ENCODE data around the gene BLOC1S5.

Gene BLOC1S5

GRCh38 chr6:8090650-8091049, 26.5 kb upstream of the BLOC1S5 start:
- TF ChIP-seq, protein P1, sequence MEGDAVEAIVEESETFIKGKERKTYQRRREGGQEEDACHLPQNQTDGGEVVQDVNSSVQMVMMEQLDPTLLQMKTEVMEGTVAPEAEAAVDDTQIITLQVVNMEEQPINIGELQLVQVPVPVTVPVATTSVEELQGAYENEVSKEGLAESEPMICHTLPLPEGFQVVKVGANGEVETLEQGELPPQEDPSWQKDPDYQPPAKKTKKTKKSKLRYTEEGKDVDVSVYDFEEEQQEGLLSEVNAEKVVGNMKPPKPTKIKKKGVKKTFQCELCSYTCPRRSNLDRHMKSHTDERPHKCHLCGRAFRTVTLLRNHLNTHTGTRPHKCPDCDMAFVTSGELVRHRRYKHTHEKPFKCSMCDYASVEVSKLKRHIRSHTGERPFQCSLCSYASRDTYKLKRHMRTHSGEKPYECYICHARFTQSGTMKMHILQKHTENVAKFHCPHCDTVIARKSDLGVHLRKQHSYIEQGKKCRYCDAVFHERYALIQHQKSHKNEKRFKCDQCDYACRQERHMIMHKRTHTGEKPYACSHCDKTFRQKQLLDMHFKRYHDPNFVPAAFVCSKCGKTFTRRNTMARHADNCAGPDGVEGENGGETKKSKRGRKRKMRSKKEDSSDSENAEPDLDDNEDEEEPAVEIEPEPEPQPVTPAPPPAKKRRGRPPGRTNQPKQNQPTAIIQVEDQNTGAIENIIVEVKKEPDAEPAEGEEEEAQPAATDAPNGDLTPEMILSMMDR (IDR thresholded peaks at IDR 0.05; ENCODE audit: low read depth, low read length), result no peak
- H3K27me3 ChIP-seq, result no peaks in the 10 kb centered on the region
- no peak overlapping the region for H3K4me3 ChIP-seq (ENCODE audit: low read depth, low read length)
- no peak for DNase-seq
- no peaks in the 10 kb centered on the region; the same call in 1 of the 2 replicates for H3K9me3 ChIP-seq
- H3K4me1 ChIP-seq, result no peaks in the 10 kb centered on the region
- H3K36me3 ChIP-seq, result peaks cover 82% of the 10 kb centered on the region

DNA sequence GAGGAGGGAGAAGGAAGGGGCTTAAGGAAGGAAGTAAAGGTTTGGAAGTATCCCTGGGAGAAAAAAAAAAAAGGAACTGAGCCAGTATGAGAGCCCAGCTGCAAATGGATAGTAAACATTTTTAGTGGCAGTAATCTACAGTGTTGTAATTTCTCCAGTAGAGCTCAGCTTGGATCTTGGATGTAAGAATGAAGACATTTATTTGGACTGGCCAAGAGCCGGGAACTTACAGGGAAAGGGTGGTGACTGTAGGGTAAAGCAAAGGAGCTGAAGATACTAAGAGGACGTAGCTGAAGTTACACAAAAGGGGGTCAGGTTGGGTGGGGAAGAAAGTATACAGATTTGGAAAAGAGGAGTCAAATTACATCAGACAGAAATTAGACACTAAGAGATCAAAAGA, 24.7 kb upstream of the BLOC1S5 start:
- no peaks in the 10 kb centered on the region; the same call in 1 of the 2 replicates for H3K9me3 ChIP-seq
- TF ChIP-seq, protein P1 (IDR thresholded peaks at IDR 0.05; ENCODE audit: low read depth, low read length), result no peak
- H3K4me3 ChIP-seq (ENCODE audit: low read depth, low read length), result no peak overlapping the region
- peaks cover 74% of the 10 kb centered on the region for H3K36me3 ChIP-seq
- no peak for DNase-seq
- H3K27me3 ChIP-seq, result no peaks in the 10 kb centered on the region
- H3K4me1 ChIP-seq, result no peaks in the 10 kb centered on the region; the same call in 1 of the 2 replicates

GRCh38 chr6:8087870-8088754, 23.9 kb upstream of the BLOC1S5 start:
- H3K4me1 ChIP-seq, result no peaks in the 10 kb centered on the region; the same call in 1 of the 2 replicates
- peaks cover 79% of the 10 kb centered on the region for H3K36me3 ChIP-seq
- DNase-seq, result no peak
- TF ChIP-seq, protein P1 (IDR thresholded peaks at IDR 0.05; ENCODE audit: low read depth, low read length), result no peak
- no peaks in the 10 kb centered on the region; the same call in 1 of the 2 replicates for H3K9me3 ChIP-seq
- H3K27me3 ChIP-seq, result no peaks in the 10 kb centered on the region
- no peak overlapping the region for H3K4me3 ChIP-seq (ENCODE audit: low read depth, low read length)

GRCh38 chr6:8086755-8087306, 22.6 kb upstream of the BLOC1S5 start:
- TF ChIP-seq, protein P1 (IDR thresholded peaks at IDR 0.05; ENCODE audit: low read depth, low read length), result no peak
- H3K4me1 ChIP-seq, result no peaks in the 10 kb centered on the region; the same call in 1 of the 2 replicates
- H3K36me3 ChIP-seq, result peaks cover 75% of the 10 kb centered on the region

GRCh38 chr6:8085053-8085511, 20.9 kb upstream of the BLOC1S5 start:
- TF ChIP-seq, protein P1 (IDR thresholded peaks at IDR 0.05; ENCODE audit: low read depth, low read length), result no peak
- H3K27me3 ChIP-seq, result no peaks in the 10 kb centered on the region
- no peaks in the 10 kb centered on the region for H3K9me3 ChIP-seq
- H3K4me3 ChIP-seq (ENCODE audit: low read depth, low read length), result no peak overlapping the region
- H3K4me1 ChIP-seq, result no peaks in the 10 kb centered on the region; the same call in 1 of the 2 replicates
- DNase-seq, result no peak
- H3K36me3 ChIP-seq, result peaks cover 60% of the 10 kb centered on the region

More at GRCh38 chr6:8086755-8087306, 22.6 kb upstream of the BLOC1S5 start:
- H3K4me3 ChIP-seq (ENCODE audit: low read depth, low read length), result no peak overlapping the region
- H3K9me3 ChIP-seq, result no peaks in the 10 kb centered on the region; the same call in 1 of the 2 replicates
- H3K27me3 ChIP-seq, result no peaks in the 10 kb centered on the region
- DNase-seq, result no peak
